Heart left ventricle (tissue), 16 donors: ENCODE measurements around the gene REXO1. TPM values are rescaled to one million over a fixed set of nuclear protein-coding genes. Genes with fewer than 3 reads are reported as not detected.

ENCODE experiments used
- ATAC-seq, 4 donors: fragments of 200-7000 bp; cut with Tn5 transposase; one replicate each; pipeline ENCODE4 v1.9.1; 2020 to 2022; ENCODE audit warnings: moderate library complexity in 4 of 4, mild to moderate bottlenecking in 3 of 4, moderate number of reproducible peaks in 1 of 4
- DNase-seq, 5 donors: peaks; one replicate each; pipeline ENCODE4 v3.0.0-alpha.2; 2020
- H3K27ac ChIP-seq, 12 donors: fragments of 200-600 bp; sonication (generic) in 4 of 12; one replicate each; pipeline versions ENCODE4 v1.5.0 to v1.8.0; 2016 to 2022; ENCODE audit warnings: mild to moderate bottlenecking in 2 of 12
- H3K27me3 ChIP-seq, 9 donors: fragments of 200-600 bp; sonication (generic) in 2 of 9; one replicate each; pipeline versions ENCODE4 v1.5.1 to v1.8.0; 2016 to 2022; ENCODE audit warnings: mild to moderate bottlenecking in 3 of 9
- H3K36me3 ChIP-seq, 9 donors: fragments of 200-600 bp; sonication (generic) in 2 of 9; one replicate each; pipeline versions ENCODE4 v1.5.0 to v1.8.0; 2018 to 2022; ENCODE audit warnings: mild to moderate bottlenecking in 2 of 9
- H3K4me1 ChIP-seq, 12 donors: fragments of 200-600 bp; sonication (generic) in 4 of 12; one replicate each; pipeline versions ENCODE4 v1.5.0 to v1.8.0; 2016 to 2022; ENCODE audit warnings: mild to moderate bottlenecking in 3 of 12
- H3K4me3 ChIP-seq, 12 donors: fragments of 200-600 bp; sonication (generic) in 4 of 12; one replicate each; pipeline versions ENCODE4 v1.5.0 to v1.8.0; 2017 to 2022; ENCODE audit warnings: mild to moderate bottlenecking in 9 of 12, moderate library complexity in 4 of 12
- H3K9me3 ChIP-seq, 12 donors: fragments of 200-600 bp; sonication (generic) in 4 of 12; one replicate each; pipeline versions ENCODE4 v1.5.0 to v1.8.0; 2016 to 2022; ENCODE audit warnings: mild to moderate bottlenecking in 1 of 12
- CTCF ChIP-seq, 12 donors: fragments of 200-600 bp; sonication (generic) in 4 of 12; IDR thresholded peaks; one replicate each; pipeline versions ENCODE4 v1.5.0 to v1.8.0; 2018 to 2022; ENCODE audit warnings: antibody characterized with exemption in 12 of 12, mild to moderate bottlenecking in 5 of 12
- POLR2A ChIP-seq, 2 donors: fragments of 450-650 bp; IDR thresholded peaks; one replicate each; pipeline ENCODE4 v1.6.1; 2017; ENCODE audit warnings: antibody characterized with exemption in 2 of 2, mild to moderate bottlenecking in 2 of 2, moderate library complexity in 2 of 2
- WGBS, 4 donors: extraction: QIAGEN DNeasy Blood & Tissue Kit in 2 of 4; methylation state at CpG; one replicate each; pipeline versions ENCODE4 v1.1.5 to v1.1.7; 2013 to 2018; 5-methylcytosine and 5-hydroxymethylcytosine counted together
- intact Hi-C, 10 donors: fragments of 100-400 bp; cut with DNase I; formaldehyde crosslinking; loops; one replicate each; pipeline versions ENCODE4 v1.11.1 to v1.14.2; 2022
- polyA plus RNA-seq, 2 donors: library from polyadenylated mRNA; stranded (reverse); fragments of 200-250 nt; gene quantifications; one replicate each; pipeline ENCODE4 v1.2.3, GENCODE V29; 2013
- total RNA-seq, 9 donors: library from RNA; depleted of rRNA in 2 of 9; stranded (reverse); fragments of >200 nt in 2 of 9; fragmentation: NEBNext Ultra II Directional in 3 of 9; extraction: Animal tissue kit (Norgen Biotek cat#: 25700) in 3 of 9; gene quantifications; one replicate each; pipeline versions ENCODE4 v1.1.0 to v1.2.4, GENCODE V29; 2016 to 2023
- donor health status: ischemic (EF 13 %, LVEDD 7.1; RV severe dilation, severe dysfunction).
- donor health status: healthy with polysubstance abuse.
- donor health status: DM: no; HTN: yes; CAD: no.
- donor health status: DM: no; HTN: no; CAD: no.
- donor health status: ischemic (EF 25% LVEDD 6.9; RV normal size, moderate dysfunction).
- donor health status: ischemic (EF 25% LVEDD 5.7; RV mildly dilated, moderate dysfunction).
- donor health status: healthy.
- donor health status: DM: yes; HTN: yes; CAD: no.
- donor health status: ischemic (EF 35%, LVEDD 5.7; RV mildly dilated, moderate dysfunction).
- donor health status: nonischemic (EF 11% LVEDD 7.7; RV severe dilation, severe dysfunction).
- donor health status: DM: yes; HTN: yes; CAD: no.
- donor health status: PGD.
- donor health status: ischemic (EF 29% LVEDD 5.4; RV normal size, mild dysfunction).
- donor health status: nonischemic (EF 23%, LVEDD 6.1; RV moderate dilation, normal function).

Gene REXO1
- total and polyA plus RNA-seq, 11 donors: 13.2 to 22.4 (median 16.4) TPM

GRCh38 chr19:1780272-1780958, 67.9 kb downstream of the REXO1 start:
- TF ChIP-seq POLR2A (IDR thresholded peaks at IDR 0.05) (no peak), CTCF (IDR thresholded peaks at IDR 0.05) (no peak)
- peaks cover 0 to 16% (median 8%) of the 10 kb centered on the region in 12 donors for H3K9me3 ChIP-seq
- DNase-seq (no peak), ATAC-seq (no peak)
- H3K27me3 ChIP-seq: peaks cover 21 to 95% (median 64%) of the 10 kb centered on the region in 9 donors
- H3K4me3 ChIP-seq: no peak overlapping the region
- WGBS, 4 donors: 31 to 43% (median 40%) methylated on average over 13 to 14 of the region's 14 CpGs
- H3K36me3 ChIP-seq: no peaks in the 10 kb centered on the region
- intact Hi-C loops: no loop called here
- H3K4me1 ChIP-seq: peaks cover 0 to 12% (median 0%) of the 10 kb centered on the region in 12 donors
- no peak overlapping the region for H3K27ac ChIP-seq

- no peak overlapping the region for H3K4me3 ChIP-seq
- peaks cover 29 to 95% (median 72%) of the 10 kb centered on the region in 9 donors for H3K27me3 ChIP-seq
- 32 to 42% (median 34%) methylated on average over 16 of the region's 16 CpGs for WGBS, 4 donors
- no peak overlapping the region for H3K27ac ChIP-seq
- peaks cover 0 to 16% (median 0%) of the 10 kb centered on the region in 12 donors for H3K4me1 ChIP-seq
- intact Hi-C loops: no loop called here
- no peak for ATAC-seq
- DNase-seq: no peak
- no peak for TF ChIP-seq CTCF (IDR thresholded peaks at IDR 0.05)
- H3K36me3 ChIP-seq: no peaks in the 10 kb centered on the region
- H3K9me3 ChIP-seq: peaks cover 0 to 23% (median 8%) of the 10 kb centered on the region in 12 donors
Measured at GRCh38 chr19:1779574-1779973, 68.7 kb downstream of the REXO1 start.

- Histone ChIP-seq H3K27ac (no peak overlapping the region), H3K27me3 (peaks cover 36 to 95% (median 80%) of the 10 kb centered on the region in 9 donors), H3K36me3 (no peaks in the 10 kb centered on the region), H3K9me3 (peaks cover 0 to 20% (median 6%) of the 10 kb centered on the region in 12 donors), H3K4me3 (no peak overlapping the region), H3K4me1 (peaks cover 0 to 16% (median 0%) of the 10 kb centered on the region in 12 donors)
- ATAC-seq (no peak), DNase-seq (no peak)
- no peak for TF ChIP-seq CTCF (IDR thresholded peaks at IDR 0.05)
- no peak for TF ChIP-seq POLR2A (IDR thresholded peaks at IDR 0.05)
- WGBS, 4 donors: 53 to 61% (median 56%) methylated on average over 6 to 10 of the region's 10 CpGs
- intact Hi-C loops: no loop called here
Measured at GRCh38 chr19:1777149-1777548, 71.1 kb downstream of the REXO1 start.

GRCh38 chr19:1776606-1777147, 71.6 kb downstream of the REXO1 start:
- 4 to 9% (median 6%) methylated on average over 20 to 23 of the region's 23 CpGs for WGBS, 4 donors
- Histone ChIP-seq H3K27ac (no peak overlapping the region), H3K27me3 (peaks cover 36 to 94% (median 76%) of the 10 kb centered on the region in 9 donors), H3K9me3 (peaks cover 0 to 15% (median 2%) of the 10 kb centered on the region in 12 donors), H3K36me3 (no peaks in the 10 kb centered on the region), H3K4me1 (peaks cover 0 to 16% (median 0%) of the 10 kb centered on the region in 12 donors), H3K4me3 (no peak overlapping the region)
- intact Hi-C loops: no loop called here
- ATAC-seq (no peak), DNase-seq (no peak)
- no peak for TF ChIP-seq POLR2A (IDR thresholded peaks at IDR 0.05)
- no peak for TF ChIP-seq CTCF (IDR thresholded peaks at IDR 0.05)
